ENCODE measurements around the gene AK2. TPM values are rescaled to one million over a fixed set of nuclear protein-coding genes. Genes with fewer than 3 reads are reported as not detected.
A peak's percentile ranks its signal among the peaks of the same experiment; 100 is the strongest.
"Not testable (repeated sequence)": the region's sequence is repeated elsewhere in the genome, so short reads cannot be mapped to it uniquely, and the experiment has no call there.

The AK2 gene
- 46.9 TPM for total RNA-seq

GRCh38 chr1:33036526-33037503, at the start of gene AK2:
TSS of gene AK2 (minus strand) at chr1:33036883. CDS start at chr1:33036828, 55 bp downstream.
- DNase-seq: peak; percentile 98

- DNase-seq: peak; percentile 73
These were observed 49.7 kb upstream of the AK2 start for GRCh38 chr1:33086384-33086850.

- no peak for DNase-seq
These were observed 48.6 kb upstream of the AK2 start for GRCh38 chr1:33085332-33085731.

GRCh38 chr1:33082575-33083108, 46.0 kb upstream of the AK2 start:
- no peak for DNase-seq

GRCh38 chr1:33081554-33082305, 45.0 kb upstream of the AK2 start:
- DNase-seq: peak; percentile 24

- peak; percentile 96 for DNase-seq
These were observed 44.3 kb upstream of the AK2 start, which contains the start of gene AZIN2 for GRCh38 chr1:33080885-33081553. TSS of gene AZIN2 (plus strand) at chr1:33081153. CDS start at chr1:33082250, 1,097 bp downstream.

- DNase-seq: no peak
These were observed 43.7 kb upstream of the AK2 start for GRCh38 chr1:33080373-33080772.

- no peak for DNase-seq
These were observed 41.4 kb upstream of the AK2 start for GRCh38 chr1:33078030-33078591.

GRCh38 chr1:33074193-33074945, 37.7 kb upstream of the AK2 start:
- peak; percentile 41 for DNase-seq

GRCh38 chr1:33072707-33073106, 36.0 kb upstream of the AK2 start:
- DNase-seq: no peak

- DNase-seq: no peak
These were observed 33.9 kb upstream of the AK2 start for GRCh38 chr1:33070628-33071027.

- DNase-seq: not testable (repeated sequence)
These were observed 31.4 kb upstream of the AK2 start for GRCh38 chr1:33068108-33068507.

- DNase-seq: not testable (repeated sequence)
These were observed 29.8 kb upstream of the AK2 start for GRCh38 chr1:33066477-33066876.

- DNase-seq: no peak
These were observed 28.6 kb upstream of the AK2 start for GRCh38 chr1:33065301-33065700.

- not testable (repeated sequence) for DNase-seq
These were observed 27.6 kb upstream of the AK2 start for GRCh38 chr1:33064284-33064683.

GRCh38 chr1:33061834-33062233, 25.2 kb upstream of the AK2 start:
- DNase-seq: no peak

GRCh38 chr1:33060579-33061083, 23.9 kb upstream of the AK2 start:
- DNase-seq: peak; percentile 63

- no peak for DNase-seq
These were observed 20.4 kb upstream of the AK2 start for GRCh38 chr1:33057095-33057494.

- no peak for DNase-seq
These were observed 19.7 kb upstream of the AK2 start for GRCh38 chr1:33056426-33056825.

GRCh38 chr1:33055210-33056008, 18.7 kb upstream of the AK2 start:
- no peak for DNase-seq
